GM19438 (cell line): ENCODE results near the gene UTP25.
"Not testable (repeated sequence)": the region's sequence is repeated elsewhere in the genome, so short reads cannot be mapped to it uniquely, and the experiment has no call there.

Experiments
- ATAC-seq: cut with Tn5 transposase; IDR thresholded peaks from one replicate; pipeline ENCODE4 v1.9.1; 2021; ENCODE audit warnings: low read depth; ENCODE audit not compliant: unreplicated experiment

Gene UTP25

GRCh38 chr1:209827384-209828262 is at the start of gene UTP25:
Gene UTP25, plus strand, starts transcription at chr1:209827972. Its CDS starts 92 bp downstream, at chr1:209828064.
- ATAC-seq: peak; percentile 89

DNA sequence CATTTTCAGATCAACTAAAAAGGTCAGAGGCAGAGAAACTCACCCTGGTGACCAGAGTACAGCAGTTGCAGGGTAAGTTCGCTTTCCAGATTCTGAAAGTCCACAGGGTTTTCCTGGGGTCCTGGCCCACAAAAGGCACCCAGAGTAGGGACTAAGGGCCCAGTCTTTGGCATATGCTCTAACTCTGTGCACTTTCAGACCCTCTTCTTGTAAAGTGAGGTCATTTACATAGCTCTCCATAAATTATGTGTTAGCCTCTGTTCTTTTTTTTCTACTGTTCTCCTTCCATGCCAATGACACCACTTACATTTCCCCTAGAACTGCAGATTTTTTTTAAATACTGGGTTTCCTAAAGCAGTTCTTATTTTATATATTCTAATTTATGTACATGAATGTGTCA is 49.7 kb upstream of the UTP25 start:
- ATAC-seq: no peak

GRCh38 chr1:209780268-209780667 is 47.5 kb upstream of the UTP25 start:
- no peak for ATAC-seq

DNA sequence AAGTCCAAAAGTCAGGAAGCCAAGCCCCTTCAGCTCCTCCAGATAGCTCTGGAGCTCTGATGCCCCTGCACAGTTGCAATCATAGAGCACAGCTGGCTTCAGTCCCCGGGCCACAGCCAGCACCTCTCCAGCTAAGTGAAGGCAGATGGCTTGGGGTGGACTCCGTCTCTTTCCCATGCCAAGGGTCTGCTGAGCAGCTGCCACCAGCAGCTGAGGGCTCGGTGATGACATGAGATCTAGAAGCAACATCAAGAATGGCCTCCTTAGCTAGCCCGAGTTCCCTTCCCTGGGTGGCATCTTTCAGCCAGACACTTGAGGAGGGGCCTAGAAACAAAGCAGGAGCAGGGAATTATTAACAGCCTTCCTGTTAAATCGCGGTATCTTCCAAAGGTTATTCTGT is 44.4 kb upstream of the UTP25 start:
- ATAC-seq: no peak

GRCh38 chr1:209784265-209785169 is 43.3 kb upstream of the UTP25 start, which contains the start of gene C1orf74:
Gene C1orf74, minus strand, starts transcription at chr1:209784559. Its CDS starts 925 bp downstream, at chr1:209783634.
- ATAC-seq: peak; percentile 99

GRCh38 chr1:209785592-209785991 is 42.2 kb upstream of the UTP25 start:
- ATAC-seq: no peak

GRCh38 chr1:209786146-209786545 is 41.6 kb upstream of the UTP25 start:
- ATAC-seq: no peak

DNA sequence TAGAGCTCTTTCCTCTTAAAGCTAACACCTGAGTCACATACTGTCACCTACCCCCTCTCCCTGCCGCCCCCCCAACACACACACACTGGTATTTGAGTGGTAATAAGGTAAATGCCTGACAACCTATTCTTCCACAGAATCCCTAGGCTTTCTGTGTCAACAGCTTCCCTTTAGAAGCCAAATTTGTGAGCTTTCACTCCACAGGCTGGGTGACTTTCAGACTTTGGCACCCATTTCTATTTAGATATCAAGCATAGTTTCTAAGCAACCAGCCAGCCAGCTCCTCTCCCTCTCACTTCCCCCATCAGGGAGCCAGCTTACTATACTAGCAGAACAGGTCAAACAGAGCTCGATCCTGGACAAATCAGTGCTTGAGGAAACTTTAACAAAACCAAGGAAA is 40.2 kb upstream of the UTP25 start:
- no peak for ATAC-seq

GRCh38 chr1:209789245-209789644 is 38.5 kb upstream of the UTP25 start:
- ATAC-seq: no peak

GRCh38 chr1:209790286-209791193 is 37.2 kb upstream of the UTP25 start:
- no peak for ATAC-seq

DNA sequence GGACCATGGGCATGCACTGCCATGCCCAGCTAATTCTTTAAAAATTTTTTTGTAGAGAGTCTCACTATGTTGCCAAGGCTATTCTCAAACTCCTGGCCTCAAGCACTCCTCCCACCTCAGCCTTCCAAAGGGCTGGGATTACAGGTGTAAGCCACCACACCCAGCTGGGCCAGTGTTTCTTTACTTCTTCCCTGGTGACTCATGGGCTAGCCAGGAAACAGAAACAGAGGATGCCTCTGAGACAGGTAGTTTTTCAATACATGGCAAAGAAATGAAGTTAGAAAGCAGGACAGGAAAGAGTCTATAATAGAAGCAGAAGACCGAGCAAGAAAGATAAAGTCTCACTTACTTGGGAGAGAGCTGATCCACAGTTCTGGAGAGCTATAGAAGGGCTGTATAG is 35.9 kb upstream of the UTP25 start:
- no peak for ATAC-seq

DNA sequence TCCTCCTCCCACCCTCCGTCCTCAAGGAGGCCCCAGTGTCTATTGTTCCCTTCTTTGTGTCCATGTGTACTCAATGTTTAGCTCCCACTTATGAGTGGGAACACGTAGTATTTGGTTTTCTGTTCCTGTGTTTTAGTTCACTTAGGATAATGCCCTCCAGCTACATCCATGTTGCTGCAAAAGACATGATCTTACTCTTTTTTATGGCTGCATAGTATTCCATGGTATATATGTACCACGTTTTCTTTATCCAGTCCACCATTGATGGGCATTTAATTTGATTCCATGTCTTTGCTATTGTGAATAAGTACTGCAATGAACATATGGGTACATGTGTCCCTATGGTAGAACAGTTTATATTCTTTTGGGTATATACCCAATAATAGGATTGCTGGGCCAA is 34.1 kb upstream of the UTP25 start:
- not testable (repeated sequence) for ATAC-seq

DNA sequence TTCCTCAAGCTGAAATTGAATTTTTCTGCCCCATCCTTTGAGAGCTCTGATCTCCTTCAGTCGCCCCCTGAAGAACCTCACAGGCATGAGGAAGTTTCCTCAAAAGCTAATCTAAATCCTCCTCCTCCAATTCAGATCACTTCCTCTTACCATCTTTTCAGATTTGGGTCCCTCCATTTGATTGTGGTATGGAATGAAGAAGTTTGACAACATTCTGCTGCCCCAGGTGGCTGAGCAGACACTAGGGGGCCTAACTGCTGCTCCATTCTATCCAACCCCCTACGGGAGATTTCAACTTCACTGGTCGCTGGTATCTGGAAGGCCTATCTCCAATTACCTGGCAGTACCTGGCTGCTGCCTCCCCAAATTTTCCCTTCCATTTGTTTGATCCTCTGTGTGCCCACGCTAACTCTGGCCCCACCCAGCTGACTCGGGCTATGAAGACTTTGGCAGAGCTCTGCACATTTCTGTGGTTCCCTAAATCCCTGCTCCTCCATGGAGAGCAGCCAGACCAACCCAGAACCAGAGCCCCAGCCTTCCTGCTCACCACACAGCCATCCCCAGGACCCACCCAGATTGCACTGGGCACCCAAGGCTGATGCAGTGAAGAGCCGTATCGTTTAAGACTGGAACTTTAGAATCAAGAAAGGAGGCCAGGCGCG is 29.7 kb upstream of the UTP25 start:
- no peak for ATAC-seq

DNA sequence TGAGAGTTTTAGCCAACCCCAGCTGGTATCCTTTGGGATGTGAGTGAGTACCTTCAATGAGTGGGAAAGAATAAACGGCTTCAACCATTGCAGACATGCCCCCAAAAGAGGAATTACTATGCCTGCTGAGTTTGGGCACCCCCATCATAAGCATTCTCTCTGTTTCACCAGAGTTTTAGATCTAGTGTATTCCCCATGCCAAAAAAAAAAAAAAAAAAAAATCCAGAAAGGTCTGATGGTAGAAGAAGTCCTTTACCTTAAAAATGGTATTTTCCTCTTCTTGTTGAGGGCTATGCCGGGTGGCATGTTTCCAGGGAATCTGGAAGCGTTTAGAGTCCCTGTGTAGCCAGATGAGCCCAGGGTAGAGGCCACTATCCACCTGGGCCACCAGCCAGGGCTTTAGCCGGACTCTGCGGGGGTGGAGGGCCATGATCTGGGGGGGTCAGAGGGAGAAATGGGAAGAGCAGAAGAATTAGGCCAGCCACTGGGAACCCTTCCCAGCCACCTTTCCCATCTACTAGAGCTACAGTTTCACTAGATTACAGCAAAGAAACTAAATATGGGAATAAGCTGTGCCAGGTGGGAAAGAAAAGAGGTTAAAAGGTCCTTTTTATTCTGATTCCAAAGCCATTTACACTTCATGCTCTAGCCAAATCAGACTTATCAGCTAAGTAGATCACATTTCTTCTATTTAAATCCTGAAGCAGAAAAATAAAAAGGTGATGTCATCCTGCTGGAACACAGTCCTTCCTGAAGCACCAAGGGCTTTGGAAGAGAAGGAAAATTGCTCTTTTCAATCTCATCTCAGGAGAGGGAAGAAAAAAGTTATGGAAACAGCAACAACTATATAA is 26.6 kb upstream of the UTP25 start:
- ATAC-seq: no peak

GRCh38 chr1:209802117-209802779 is 25.5 kb upstream of the UTP25 start:
- ATAC-seq: no peak

DNA sequence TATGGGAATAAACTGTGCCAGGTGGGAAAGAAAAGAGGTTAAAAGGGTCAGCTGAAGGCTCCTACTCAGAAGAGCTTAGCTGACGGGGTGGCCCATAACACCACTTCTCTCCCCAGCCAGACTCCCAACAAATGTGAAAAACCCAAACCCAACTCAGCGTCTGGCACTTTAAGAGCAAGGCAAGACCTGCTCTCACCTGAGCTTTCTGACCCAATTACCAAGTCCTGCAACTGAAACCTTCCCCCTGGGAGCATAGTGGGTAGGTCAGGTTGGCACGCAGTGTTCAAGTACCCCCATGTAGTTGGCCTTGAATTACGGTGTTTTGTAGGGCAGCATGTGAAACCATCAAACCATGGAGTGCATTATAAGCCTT is 25.0 kb upstream of the UTP25 start:
- ATAC-seq: no peak

GRCh38 chr1:209803568-209803967 is 24.2 kb upstream of the UTP25 start:
- ATAC-seq: no peak

DNA sequence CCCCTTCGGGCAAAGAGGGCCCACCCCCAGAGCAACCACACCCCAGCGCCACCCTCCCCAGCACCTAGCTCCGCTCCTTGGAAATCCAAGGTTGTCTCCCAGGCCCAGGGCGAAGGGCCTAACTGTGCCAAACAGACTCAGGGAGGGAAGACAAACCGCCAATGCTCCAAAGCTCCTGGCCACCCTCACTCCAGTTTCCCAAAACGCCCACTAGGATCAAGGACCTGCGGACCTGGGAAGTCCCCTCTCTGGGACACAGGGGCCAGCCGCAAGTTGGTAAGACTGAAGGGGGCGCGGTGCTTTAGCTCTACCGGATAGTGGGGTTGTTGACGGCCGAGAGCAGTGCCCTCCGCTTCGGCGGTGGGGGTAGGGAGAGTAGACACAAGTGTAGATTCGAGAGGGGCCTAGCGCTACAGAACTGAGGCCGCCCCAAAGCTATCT is 22.4 kb upstream of the UTP25 start:
- no peak for ATAC-seq
